ENCODE measurements around the gene CPPED1.
"Not testable (repeated sequence)": the region's sequence is repeated elsewhere in the genome, so short reads cannot be mapped to it uniquely, and the experiment has no call there.

CPPED1 gene

DNA sequence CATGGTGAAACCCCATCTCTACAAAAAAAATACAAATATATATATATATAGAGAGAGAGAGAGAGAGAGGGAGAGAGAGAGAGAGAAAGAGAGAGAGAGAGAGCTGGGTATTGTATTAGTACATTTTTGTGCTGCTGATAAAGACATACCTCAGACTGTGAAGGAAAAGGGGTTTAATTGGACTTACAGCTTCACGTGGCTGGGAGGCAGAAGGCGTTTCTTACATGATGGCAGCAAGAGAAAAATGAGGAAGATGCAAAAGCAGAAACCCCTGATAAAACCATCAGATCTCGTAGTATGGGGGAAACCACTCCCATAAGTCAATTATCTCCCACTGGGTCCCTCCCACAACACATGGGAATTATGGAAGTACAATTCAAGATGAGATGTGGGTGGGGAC is 37.5 kb downstream of the CPPED1 start:
- not testable (repeated sequence) for DNase-seq

DNA sequence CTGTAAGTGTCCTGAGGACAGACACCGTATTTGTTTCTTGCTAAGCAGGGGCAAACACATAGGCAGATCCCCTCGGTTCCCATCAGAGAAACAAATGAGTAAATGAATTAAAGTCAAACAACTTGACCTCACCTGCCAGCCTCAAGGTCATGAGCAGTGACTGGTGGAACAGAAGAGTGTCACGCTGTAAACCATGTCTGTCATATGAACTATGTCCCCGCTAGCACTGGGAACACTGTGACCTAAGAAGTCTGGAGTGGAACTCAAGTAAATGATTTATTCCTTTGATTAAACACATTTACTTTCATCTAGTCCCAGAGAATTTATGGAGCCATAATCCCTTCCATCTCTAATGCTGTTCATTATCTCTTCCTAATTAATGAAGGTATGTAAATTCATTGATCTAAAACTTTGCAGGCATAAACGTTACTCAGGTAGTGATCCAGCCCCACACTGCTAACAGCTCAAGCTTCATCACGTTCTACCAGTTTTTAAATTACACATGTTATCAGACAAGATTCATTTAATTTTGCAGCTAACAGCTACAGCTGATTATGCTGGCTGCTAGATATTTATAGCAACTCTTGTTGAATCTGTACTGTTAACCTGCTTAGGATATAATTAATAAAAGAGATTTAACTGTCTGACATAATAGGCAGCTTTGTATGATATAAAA is 38.7 kb downstream of the CPPED1 start:
- no peak for DNase-seq

- DNase-seq = no peak
Measured at GRCh38 chr16:12763517-12763916, 40.2 kb downstream of the CPPED1 start.

DNA sequence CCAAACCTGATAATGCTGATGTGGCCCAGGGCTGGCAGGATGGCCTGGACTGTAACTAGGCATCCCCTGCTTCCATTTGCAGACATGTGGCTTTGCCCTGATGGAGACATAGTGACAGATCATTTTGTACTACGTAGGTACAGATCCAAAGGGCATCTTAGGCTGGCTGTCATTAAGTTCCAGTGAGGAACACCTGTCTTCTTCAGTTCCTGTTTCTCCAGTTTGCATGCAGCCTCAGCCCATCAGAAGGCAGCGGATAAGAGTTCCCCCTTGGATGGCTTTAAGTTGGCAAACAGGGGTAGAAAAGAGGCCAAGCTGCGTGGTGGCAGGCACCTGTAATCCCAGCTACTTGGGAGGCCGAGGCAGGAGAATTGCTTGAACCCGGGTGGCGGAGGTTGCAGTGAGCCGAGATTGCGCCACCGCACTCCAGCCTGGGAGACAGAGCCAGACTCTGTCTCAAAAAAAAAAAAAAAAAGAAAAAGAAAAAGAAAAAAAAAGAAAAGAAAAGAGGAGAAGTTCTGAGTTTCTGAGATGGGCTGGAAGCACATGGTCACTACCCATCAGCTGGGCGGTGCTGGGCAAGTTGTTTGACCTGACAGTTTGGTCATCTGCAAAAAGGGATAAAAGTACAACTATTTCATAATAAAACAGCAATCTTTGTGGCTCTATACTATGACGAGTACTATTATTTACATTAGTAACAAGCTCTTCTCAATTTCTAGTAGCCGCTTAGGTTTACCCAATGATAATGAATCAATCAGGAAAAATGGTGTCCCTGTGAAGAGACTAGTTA is 42.7 kb downstream of the CPPED1 start:
- DNase-seq = no peak

DNA sequence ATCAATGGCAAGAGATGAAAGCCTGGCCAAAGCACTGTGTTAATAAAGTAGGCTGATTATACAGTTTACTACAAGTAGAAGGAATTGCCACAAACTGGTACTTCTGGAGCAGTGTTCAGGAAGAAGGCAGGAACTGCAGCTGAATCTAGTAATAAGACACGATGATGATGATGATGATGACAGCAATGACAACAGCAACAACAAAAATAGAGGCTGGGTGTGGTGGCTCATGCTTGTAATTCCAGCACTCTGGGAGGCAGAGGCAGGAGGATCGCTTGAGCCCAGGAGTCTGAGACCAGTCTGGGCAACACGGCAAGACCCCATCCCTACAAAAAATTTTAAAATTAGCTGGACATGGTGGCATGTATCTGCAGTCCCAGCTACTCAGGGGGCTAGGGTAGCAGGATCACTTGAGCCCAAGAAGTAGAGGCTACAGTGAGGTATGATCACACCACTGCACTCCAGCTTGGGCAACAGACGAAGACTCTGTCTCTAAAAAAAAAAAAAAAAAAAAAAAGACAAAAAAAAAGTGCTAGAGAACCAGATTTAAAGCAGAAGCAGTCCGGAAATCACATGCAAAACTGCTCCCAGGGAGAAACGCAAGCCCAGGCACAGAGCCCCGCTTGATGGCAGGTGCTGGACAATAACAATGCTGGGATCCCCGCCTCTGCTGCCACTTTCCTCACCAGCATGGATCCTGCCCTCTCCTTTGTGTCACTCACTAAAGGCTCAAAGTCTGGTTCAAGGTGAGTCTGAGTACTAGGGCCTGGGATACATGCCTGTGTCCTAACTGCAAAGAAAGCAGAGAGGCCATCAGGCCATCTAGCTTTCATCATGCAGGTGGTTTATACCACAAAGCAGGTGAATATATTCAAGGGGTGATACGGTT is 44.8 kb downstream of the CPPED1 start:
- DNase-seq = no peak

GRCh38 chr16:12758031-12758669 is 45.5 kb downstream of the CPPED1 start:
- no peak for DNase-seq

GRCh38 chr16:12757546-12757945 is 46.1 kb downstream of the CPPED1 start:
- DNase-seq = no peak

DNA sequence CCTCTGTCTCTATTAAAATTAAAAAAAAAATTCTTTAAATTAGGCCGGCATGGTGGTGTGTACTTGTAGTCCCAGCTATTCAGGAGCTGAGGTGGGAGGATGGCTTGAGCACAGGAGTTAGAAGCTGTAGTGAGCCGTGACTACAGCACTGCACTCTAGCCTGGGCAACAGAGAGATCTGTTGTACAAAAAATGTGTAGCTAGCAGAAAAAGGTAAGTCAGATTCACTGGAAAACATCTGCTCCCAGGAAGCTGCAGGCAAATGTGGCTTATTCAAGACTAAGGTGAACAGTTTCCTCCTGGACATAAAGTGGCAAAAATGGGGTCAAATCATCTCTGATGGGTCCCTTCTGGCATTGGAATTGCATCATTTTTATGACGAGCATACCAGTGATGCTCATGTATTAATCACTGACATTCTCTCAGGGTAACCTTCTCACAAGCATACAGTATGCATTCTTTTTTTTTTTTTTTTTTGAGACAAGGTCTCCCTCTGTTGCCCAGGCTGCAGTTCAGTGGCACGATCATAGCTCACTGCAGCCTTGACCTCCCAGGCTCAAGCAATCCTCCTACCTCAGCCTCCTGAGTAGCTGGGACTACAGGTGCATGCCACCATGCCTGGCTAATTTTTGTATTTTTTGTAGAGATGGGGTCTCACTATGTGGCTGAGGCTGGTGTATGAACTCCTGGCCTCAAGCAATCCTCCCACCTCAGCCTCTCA is 48.7 kb downstream of the CPPED1 start:
- no peak for DNase-seq

- DNase-seq = no peak
Measured at GRCh38 chr16:12753203-12754023, 50.3 kb downstream of the CPPED1 start.

DNA sequence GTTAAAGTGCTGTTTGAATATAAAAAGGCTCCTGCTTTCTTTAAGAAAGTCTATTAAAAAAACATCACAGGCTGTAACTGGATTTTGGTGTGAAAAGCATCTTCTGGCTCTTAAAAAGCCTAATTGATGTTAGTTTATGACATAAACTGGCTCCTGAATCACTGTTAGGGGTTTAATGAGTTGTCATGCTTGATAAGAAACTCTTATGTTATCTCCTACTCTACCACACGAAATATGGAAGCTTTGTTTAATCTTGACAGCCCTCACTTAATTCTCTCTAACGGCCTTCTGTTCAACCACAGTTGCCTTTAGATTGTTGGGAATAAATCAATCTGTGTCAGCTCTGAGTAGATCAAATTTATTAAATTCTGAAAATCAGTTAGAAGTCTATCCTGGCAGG is 51.5 kb downstream of the CPPED1 start:
- no peak for DNase-seq

GRCh38 chr16:12750554-12750918 is 53.2 kb downstream of the CPPED1 start:
- no peak for DNase-seq

- no peak for DNase-seq
Measured at GRCh38 chr16:12749076-12749475, 54.6 kb downstream of the CPPED1 start.

DNA sequence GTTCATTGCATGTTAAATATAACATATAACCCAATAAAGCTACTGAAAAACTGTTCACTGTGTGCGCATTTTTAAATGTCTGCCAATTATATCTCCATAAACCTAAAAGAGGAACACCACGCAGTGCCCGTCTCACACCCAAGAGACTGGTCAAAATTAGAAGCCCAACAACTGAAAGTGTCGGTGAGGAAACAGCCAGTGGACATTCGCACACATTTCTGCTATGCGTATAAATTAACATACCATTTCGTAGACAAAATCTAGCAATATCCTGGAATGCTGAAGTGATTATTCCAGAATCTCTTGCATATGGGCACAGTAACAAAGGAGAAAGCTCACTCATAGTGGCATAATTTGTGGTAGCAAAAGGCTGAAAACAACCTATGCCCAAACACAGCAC is 55.9 kb downstream of the CPPED1 start:
- no peak for DNase-seq

DNA sequence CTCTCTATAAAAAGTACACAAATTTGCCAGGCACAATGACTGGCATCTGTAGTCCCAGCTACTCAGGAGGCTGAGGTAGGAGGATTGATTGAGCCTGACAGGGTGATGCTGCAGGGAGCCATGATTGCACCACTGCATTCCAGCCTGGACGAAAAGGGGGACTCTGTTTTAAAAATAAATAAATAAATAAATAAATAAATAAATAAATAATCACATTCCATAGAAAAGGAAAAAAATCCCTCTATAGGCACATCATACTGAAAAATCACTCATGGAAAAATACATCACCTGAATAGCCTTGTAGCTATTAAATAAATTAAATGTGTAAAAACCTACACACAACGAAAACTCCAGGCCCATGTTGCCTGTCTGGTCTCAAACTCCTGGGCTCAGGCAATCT is 56.4 kb downstream of the CPPED1 start:
- no peak for DNase-seq

- DNase-seq = no peak
Measured at GRCh38 chr16:12744860-12745259, 58.8 kb downstream of the CPPED1 start.

DNA sequence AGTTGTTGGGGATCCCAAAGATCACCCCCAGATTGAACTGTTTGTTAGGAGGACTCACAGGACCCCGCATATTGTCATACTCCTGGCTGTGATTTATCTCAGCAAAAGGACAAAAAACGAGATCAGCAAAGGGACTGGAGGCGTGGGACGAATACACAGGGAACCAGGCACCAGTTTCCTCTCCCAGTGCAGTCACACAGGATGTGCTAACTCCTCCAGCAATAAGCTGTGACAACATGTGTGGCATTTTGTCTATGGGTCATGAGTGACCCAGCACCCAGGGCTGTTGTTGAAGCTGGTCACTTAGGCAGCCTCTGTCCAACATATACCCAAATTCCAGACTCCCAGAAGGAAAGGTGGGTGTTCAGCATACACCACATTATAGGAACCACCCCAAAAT is 60.9 kb downstream of the CPPED1 start:
- DNase-seq = no peak

DNA sequence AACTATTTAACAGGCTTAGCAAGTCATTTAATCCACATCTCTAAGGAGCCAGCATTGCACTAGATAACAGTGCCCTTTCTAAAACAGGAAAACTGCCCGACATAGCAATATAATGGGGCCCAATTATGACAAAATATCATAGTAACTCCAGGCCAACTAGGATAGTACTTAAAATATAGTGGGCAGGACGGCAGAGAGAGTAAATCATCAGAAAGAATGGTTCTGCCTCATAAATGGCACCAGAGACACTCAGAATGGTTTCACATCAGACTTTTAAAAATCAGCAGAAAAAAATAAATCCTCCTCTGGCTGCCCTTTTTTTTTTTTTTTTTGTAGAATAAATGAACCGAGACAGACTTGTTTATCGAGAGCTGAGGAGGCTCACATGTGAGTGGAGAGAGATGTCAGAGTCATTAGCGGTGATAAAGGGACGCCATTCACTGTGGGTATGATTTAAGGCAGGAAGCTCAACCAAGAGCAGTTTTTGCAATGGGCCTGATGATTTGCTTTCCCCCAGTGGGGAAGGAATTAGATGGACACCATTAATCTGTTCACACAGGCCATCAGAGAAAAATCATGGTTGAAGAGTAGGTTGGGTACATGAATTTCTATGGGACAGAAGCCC is 62.6 kb downstream of the CPPED1 start:
- DNase-seq = no peak

- DNase-seq = no peak
Measured at GRCh38 chr16:12739738-12740137, 63.9 kb downstream of the CPPED1 start.

DNA sequence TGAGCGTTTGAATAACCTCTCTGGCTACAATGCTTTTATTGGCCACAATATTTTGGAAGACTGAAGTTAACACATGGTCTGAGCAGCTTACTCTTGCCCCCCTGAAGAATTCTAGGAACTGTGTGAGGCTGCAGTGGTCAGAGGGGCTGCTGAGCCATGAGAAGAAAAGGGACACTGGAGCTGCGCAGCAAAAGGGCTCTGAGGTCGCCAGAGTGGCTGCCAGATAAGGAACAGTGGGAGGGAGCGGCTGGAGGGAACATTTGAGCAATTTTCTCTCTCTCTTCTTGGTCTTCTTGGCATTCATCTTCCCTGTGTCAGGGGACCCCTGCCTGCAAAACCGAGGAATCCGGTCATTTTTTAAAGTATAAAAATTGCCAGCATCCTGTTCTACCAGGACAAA is 66.1 kb downstream of the CPPED1 start:
- DNase-seq = no peak

DNA sequence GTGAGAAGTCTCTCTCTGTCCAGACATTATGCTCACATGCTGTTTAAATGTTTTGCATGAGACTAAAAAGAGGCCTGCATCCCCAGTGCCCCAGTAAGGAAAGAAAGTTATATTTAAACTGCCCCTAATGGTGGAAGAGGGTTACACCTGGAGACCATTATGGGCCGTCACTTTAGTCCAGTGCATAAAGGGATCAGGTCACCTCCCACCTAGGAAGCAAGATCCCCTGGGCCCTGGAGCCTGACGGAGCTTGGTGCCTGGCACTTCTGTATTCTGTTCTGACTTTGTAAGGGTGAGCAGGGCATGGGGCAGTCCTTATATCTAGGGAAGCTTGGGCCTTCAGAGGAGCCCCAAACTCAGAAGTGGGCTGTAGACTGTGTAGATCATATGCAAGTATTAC is 67.9 kb downstream of the CPPED1 start:
- DNase-seq = no peak

DNA sequence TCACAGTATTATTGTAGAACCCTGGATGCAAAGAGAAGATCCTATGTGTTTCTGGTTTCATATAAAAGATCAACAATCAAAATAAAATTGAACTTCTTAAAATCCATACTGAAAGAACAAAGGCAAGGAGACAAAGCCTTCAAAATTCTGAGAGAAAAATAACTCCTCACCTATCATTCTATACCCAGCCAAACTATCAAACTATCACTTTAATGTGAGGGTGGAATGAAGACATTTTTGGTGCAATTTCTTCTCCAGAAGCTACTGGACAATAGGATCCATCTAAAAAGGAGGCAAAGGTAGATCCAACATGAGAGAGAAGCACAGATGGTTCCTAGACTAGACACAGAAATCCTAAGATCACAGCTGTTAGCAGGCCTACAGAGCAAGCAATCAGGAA is 71.1 kb downstream of the CPPED1 start:
- no peak for DNase-seq

All from hippocampal formation (tissue), 2 donors.